ENCODE data around the gene EIF5.
"Not testable (repeated sequence)": the region's sequence is repeated elsewhere in the genome, so short reads cannot be mapped to it uniquely, and the experiment has no call there.

The EIF5 gene

GRCh38 chr14:103339561-103339960 lies 5.5 kb downstream of the EIF5 start:
- no peak for DNase-seq

- no peak for DNase-seq
Measured at GRCh38 chr14:103340480-103341212, 6.6 kb downstream of the EIF5 start.

DNA sequence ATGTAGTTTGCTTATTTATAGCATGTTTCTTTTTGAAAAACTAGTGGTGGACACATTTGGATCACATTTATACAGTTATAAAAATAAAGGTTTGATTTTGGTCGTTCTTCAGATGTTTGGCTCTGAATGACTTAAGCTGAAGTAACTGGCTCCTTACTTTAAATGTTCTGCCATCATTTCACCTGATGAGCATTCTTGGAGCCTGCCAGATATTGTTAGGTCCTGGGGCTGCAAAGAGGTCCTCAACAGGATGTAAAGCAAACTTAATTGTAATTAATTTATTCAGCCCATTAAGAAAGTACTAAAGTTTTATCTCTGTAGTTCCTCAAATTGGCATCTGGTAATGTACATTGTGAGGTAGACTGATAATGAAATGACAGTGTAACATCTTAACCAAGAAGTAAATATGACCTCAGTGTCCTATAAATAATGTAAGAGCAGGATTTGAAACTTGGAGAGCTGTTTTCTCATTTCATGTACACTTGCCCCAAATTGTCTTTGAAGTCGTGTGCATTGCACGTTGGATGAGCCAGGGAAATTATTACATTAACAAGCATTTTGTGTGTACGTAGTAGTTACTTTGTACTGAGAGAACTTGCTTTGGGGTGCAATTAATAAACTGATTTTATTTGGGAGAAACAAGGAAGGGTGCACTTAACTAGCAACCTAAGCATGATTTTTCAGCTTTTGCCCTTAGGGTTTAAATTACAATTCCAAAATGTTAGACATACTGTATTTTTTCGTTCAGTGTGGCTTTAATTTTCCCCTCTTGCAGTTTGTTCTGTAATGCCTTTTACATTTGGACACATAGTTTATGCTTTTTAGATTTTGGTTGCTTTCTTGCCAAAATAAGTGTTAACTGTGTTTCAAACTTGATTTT lies 7.5 kb downstream of the EIF5 start:
- DNase-seq = no peak

- no peak for DNase-seq
Measured at GRCh38 chr14:103343164-103343879, 9.3 kb downstream of the EIF5 start.

DNA sequence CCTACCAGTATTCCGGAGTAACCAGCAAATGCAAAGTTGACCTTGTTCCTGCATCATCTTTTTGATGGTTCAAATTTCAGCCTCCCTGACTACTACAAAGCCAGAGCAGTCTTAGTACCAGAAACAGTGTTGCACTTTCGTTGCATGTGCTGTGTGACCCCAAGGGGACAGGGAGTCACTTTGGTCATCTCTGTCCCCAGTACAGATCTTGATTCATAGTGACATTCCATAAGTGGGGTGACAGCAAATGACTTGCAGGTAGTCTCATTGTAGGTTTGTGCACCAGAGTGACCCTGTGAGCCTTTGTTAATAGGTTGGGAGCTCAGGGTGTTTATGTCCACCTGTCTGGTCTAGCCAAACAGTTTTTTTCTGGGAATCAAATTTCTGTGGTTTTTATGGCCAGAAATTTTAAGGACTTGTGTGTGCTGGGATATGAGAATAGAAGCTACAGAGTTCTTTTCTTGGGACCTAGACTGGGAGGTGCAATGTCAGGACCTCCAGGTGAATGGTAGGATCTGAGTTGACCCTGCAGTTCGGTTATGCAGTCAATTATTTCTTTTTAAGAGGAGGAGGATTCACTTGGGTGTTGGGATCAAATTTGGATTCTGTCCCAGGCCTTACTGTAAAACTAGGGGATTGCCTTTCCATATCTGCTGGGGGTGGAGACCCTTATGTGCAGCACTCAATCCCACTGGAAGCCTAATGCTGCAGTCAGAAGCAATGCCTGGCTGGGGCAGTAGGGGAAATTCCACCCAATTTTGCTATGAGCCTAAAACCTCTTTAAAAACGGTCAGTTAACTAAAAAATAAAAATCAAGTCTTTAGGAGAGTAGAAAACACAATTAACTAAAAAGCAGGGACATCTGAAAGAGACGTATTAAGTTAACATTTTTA lies 10.1 kb downstream of the EIF5 start:
- no peak for DNase-seq

- DNase-seq = no peak
Measured at GRCh38 chr14:103346286-103346685, 12.2 kb downstream of the EIF5 start.

DNA sequence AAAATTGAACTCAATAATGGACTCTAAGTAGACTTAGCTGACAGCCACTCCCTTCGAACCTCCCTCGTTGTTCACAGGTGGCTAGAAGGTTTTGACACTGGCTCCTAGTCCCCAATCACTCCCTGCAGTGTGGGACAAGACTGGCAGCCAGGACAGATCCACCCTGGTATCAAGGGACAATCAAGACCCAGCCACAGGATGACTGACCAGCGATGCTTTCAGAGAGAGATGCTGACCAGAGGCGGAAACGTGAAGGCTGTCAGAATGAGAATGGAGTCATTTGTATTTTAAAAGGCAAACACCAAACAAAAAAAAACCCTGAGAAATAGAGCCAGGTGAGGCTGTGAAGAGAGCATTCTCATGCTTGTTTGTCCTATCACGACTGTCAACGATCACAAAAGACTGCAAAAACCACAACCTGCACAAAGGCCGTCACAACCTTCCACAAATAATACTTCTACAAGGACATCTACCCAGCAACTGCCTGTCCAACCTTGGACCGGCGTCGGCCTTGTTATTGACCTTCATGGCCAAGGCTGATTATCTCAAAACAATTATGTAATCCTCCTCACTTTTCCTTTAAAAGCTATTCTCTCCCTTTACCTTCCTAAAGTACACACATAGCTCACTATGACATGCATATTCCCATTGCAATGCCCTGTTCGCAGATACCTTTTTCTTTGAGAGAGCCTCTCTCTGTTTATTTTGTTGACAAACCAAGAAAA lies 13.2 kb downstream of the EIF5 start:
- DNase-seq = no peak

GRCh38 chr14:103348154-103348553 lies 14.1 kb downstream of the EIF5 start:
- DNase-seq = no peak

DNA sequence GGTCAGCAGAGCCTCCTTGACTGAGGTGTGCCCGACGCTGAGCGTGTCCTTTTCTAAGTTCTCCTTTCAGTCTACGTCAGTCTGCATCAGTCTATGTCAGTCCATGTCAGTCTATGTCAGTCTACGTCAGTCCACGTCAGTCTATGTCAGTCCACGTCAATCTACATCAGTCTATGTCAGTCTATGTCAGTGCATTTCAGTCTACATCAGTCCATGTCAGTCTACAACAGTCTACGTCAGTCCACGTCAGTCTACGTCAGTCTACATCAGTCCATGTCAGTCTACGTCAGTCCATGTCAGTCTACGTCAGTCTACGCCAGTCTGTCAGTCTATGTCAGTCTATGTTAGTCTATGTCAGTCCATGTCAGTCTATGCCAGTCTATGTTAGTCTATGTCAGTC lies 15.9 kb downstream of the EIF5 start:
- no peak for DNase-seq

- no peak for DNase-seq
Measured at GRCh38 chr14:103353362-103353761, 19.3 kb downstream of the EIF5 start.

DNA sequence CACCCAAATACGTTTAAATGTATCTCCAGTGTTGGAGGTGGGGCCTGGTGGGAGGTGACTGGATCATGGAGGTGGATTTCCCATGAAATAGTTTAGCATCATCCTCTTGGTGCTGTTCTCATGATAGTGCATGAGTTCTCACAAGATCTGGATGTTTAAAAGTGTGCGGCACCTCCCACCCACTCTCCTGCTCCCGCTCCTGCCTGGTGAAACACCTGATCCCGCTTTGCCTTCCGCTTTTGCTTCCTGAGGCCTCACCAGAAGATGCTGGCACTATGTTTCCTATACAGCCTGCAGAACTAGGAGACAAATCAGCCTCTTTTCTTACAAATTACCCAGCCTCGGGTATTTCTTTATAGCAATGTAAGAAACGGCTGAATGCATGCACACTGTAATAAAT lies 20.1 kb downstream of the EIF5 start:
- DNase-seq = no peak

- DNase-seq = no peak
Measured at GRCh38 chr14:103356024-103356682, 22.1 kb downstream of the EIF5 start.

- DNase-seq = not testable (repeated sequence)
Measured at GRCh38 chr14:103357552-103357951, 23.5 kb downstream of the EIF5 start.

DNA sequence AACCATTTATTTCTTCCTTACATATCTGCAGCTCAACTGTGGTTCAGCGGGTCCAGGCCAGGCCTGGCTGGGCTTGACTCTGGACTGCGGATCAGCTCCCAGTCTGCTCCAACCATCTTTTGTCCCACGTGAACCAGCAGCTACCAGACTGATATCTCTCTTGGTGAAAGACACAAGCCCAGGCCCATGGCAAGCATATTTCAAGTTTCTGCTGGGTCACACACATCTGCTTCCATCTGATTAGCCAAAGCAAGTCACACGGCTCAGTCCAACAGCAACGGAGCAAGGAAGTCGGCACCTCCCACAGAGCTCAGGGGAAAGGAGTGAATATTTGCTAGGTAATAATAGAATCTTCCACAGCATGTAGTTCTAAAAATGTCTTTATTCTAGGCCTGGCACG lies 26.5 kb downstream of the EIF5 start:
- no peak for DNase-seq

DNA sequence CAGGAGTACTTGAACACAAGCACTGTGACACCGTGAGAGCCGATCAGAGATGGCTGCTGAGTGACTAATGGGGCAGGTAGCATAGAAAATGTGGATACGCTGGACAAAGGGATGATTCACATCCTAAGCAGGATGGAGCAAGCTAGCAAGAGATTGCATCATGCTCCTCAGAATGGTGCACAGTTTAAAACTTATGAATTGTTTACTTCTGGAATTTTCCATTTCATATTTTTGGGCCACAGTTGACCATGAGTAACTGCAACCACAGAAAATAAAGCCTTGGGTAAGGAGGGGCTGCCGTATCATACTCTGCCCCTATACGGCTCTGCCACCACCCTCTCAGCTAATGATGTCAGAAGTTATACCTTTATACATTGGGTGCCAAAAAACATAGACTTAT lies 27.8 kb downstream of the EIF5 start:
- DNase-seq = no peak

- DNase-seq = no peak
Measured at GRCh38 chr14:103362780-103363179, 28.7 kb downstream of the EIF5 start.

GRCh38 chr14:103366741-103367140 lies 32.7 kb downstream of the EIF5 start:
- DNase-seq = no peak

DNA sequence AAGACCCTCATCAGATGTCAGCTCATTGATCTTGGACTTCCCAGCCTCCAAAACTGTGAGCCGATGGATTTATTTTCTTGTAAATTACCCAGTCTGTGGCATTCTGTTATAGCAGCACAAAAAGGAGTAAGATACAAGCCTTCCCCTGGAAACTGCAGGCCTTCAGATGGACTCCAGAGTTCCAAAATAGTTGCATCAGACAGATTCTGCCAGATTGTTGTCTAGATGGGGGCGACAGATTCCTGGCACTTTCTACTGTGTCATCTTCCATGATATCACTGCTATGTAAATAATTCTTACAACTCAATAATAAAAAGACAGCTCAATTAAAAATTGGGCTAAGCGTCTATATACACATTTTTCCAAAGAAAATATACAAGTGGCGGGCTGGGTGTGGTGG lies 34.0 kb downstream of the EIF5 start:
- no peak for DNase-seq

GRCh38 chr14:103370087-103370486 lies 36.0 kb downstream of the EIF5 start:
- DNase-seq = no peak

DNA sequence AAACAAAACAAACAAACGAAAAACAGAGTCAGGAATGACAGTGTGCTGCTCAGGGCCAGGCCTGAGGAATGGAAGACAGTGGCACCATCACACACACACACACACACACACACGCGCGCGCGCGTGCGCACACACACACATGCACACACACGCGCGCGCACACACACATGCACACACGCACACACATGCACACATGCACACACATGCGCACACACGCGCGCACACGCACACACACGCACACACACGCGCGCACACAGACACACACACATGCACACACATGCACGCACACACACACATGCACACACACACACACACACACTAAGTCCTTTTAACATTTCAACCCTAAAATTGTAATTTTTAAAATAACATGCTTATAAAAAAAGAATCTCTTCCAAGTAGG lies 38.0 kb downstream of the EIF5 start:
- no peak for DNase-seq

DNA sequence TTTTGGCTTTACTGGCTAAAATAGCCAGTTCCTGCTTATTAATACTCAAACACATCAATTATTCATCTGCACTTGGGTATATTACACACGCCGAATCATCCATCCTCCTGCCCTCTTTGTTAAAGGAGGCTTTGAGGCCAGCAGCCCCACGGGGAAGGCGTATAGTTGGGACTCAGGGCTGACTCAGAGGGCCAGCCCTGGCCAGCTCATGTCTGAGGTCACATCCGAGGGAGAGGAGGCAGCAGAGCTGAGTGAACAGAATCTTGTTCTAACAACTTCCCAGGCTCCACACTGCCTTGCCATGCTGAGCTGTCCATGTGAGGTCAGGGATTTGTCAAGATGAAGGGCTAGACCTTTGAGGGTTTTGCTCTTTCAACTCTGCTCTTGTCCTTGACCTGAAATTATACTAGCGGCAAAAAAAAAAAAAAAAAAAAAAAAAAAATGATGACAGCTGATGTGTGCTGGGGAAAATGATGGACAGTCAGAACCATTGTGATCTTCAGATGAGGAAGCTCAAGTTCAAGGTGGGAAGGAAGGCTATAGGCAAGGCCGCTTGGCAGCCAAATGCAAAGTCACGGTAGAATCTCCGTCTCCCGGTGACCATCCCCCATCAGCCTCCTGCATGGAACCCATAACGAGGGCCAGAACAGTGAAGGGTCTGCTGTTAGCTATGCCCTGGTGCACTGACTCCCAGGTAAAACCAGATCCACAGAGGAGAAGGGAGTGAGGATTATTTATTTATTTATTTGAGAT lies 38.7 kb downstream of the EIF5 start:
- no peak for DNase-seq

Data from activated CD8-positive, alpha-beta memory T cell treated with anti-CD3 and anti-CD28 coated beads for 24 hours (primary cell).